GM12865 (cell line): ENCODE results near the gene CERKL.

Experiments used
- DNase-seq: peaks from one replicate; pipeline ENCODE4 v3.0.0; 2010; ENCODE audit warnings: low read depth
- H3K4me3 ChIP-seq: 2 replicates; pipeline ENCODE4 v1.5.1; 2011; ENCODE audit warnings: mild to moderate bottlenecking, low read depth, low read length, control low read depth
- CTCF ChIP-seq: IDR thresholded peaks from 2 replicates; pipeline ENCODE4 v1.5.1; 2011; ENCODE audit warnings: low read length, control low read depth, low read depth, inconsistent platforms; ENCODE audit not compliant: insufficient read depth; ENCODE audit errors: missing control alignments

The CERKL gene

GRCh38 chr2:181589779-181590178 is 67.1 kb downstream of the CERKL start:
- DNase-seq: no peak
- H3K4me3 ChIP-seq: no peak overlapping the region
- no peak for TF ChIP-seq CTCF

- no peak for TF ChIP-seq CTCF
- H3K4me3 ChIP-seq: no peak overlapping the region
- DNase-seq: no peak
These were observed 68.4 kb downstream of the CERKL start for GRCh38 chr2:181588546-181588945.

- DNase-seq: peak; percentile 66
- no peak for TF ChIP-seq CTCF
- H3K4me3 ChIP-seq: no peak overlapping the region
These were observed 70.3 kb downstream of the CERKL start for GRCh38 chr2:181586569-181587081.

- DNase-seq: peak; percentile 6
- TF ChIP-seq CTCF: no peak
- no peak overlapping the region for H3K4me3 ChIP-seq
These were observed 71.2 kb downstream of the CERKL start for GRCh38 chr2:181585732-181586131.

- DNase-seq: peak; percentile 14
- H3K4me3 ChIP-seq: no peak overlapping the region
- TF ChIP-seq CTCF: no peak
These were observed 75.4 kb downstream of the CERKL start for GRCh38 chr2:181581534-181581933.

- no peak for DNase-seq
- no peak for TF ChIP-seq CTCF
- H3K4me3 ChIP-seq: no peak overlapping the region
These were observed 78.1 kb downstream of the CERKL start for GRCh38 chr2:181578829-181579228.

GRCh38 chr2:181576431-181576830 is 80.5 kb downstream of the CERKL start:
- DNase-seq: no peak
- TF ChIP-seq CTCF: no peak
- no peak overlapping the region for H3K4me3 ChIP-seq
